Activated CD8-positive, alpha-beta memory T cell treated with anti-CD3 and anti-CD28 coated beads for 24 hours (primary cell): ENCODE results near the gene NFATC1.
A peak's percentile ranks its signal among the peaks of the same experiment; 100 is the strongest.

Experiments used
- DNase-seq: peaks from one replicate; pipeline ENCODE4 v3.0.0-alpha.2; 2020

The NFATC1 gene

GRCh38 chr18:79424880-79425568 lies 29.3 kb downstream of the NFATC1 start:
- no peak for DNase-seq

- DNase-seq, result no peak
These were observed 29.8 kb downstream of the NFATC1 start for GRCh38 chr18:79425569-79425886.

- DNase-seq, result no peak
These were observed 30.9 kb downstream of the NFATC1 start for GRCh38 chr18:79426376-79427300.

GRCh38 chr18:79427368-79428225 lies 31.9 kb downstream of the NFATC1 start:
- no peak for DNase-seq

GRCh38 chr18:79428287-79428686 lies 32.6 kb downstream of the NFATC1 start:
- DNase-seq, result no peak

GRCh38 chr18:79429381-79429780 lies 33.7 kb downstream of the NFATC1 start:
- no peak for DNase-seq

- DNase-seq, result no peak
These were observed 34.1 kb downstream of the NFATC1 start for GRCh38 chr18:79429785-79430281.

GRCh38 chr18:79432376-79433120 lies 36.8 kb downstream of the NFATC1 start:
- no peak for DNase-seq

GRCh38 chr18:79433431-79433830 lies 37.7 kb downstream of the NFATC1 start:
- DNase-seq, result no peak

GRCh38 chr18:79434607-79435401 lies 39.1 kb downstream of the NFATC1 start:
- no peak for DNase-seq

GRCh38 chr18:79436556-79437275 lies 41.0 kb downstream of the NFATC1 start:
- DNase-seq, result no peak

- DNase-seq, result no peak
These were observed 42.6 kb downstream of the NFATC1 start for GRCh38 chr18:79438089-79438897.

- DNase-seq, result peak; percentile 66
These were observed 43.3 kb downstream of the NFATC1 start for GRCh38 chr18:79438898-79439627.

GRCh38 chr18:79439628-79440023 lies 43.9 kb downstream of the NFATC1 start:
- DNase-seq, result no peak

GRCh38 chr18:79440316-79441110 lies 44.8 kb downstream of the NFATC1 start:
- DNase-seq, result no peak

GRCh38 chr18:79441420-79441819 lies 45.7 kb downstream of the NFATC1 start:
- DNase-seq, result no peak

GRCh38 chr18:79442508-79443221 lies 46.9 kb downstream of the NFATC1 start:
- DNase-seq, result no peak

GRCh38 chr18:79445221-79445620 lies 49.5 kb downstream of the NFATC1 start:
- DNase-seq, result no peak
